Keratinocyte (primary cell): ENCODE measurements around the gene SYT2. TPM values are rescaled to one million over a fixed set of nuclear protein-coding genes. Genes with fewer than 3 reads are reported as not detected.

Source experiments
- DNase-seq: peaks from one replicate; pipeline ENCODE4 v3.0.0-alpha.2; 2011; ENCODE audit warnings: low read depth, missing footprints, low spot score
- FAIRE-seq: peaks from 2 replicates; lab custom pipeline; 2011; peaks lifted over from hg19 to GRCh38; lab: Jason Lieb, UNC
- H2AFZ ChIP-seq: 2 replicates; pipeline ENCODE4 v1.6.0; 2012; ENCODE audit warnings: low read length, control low read depth, inconsistent platforms; ENCODE audit not compliant: control insufficient read depth
- H3K27ac ChIP-seq: 2 replicates; pipeline ENCODE4 v1.5.1; 2011; ENCODE audit warnings: low read length; ENCODE audit not compliant: control insufficient read depth, insufficient read depth
- H3K27me3 ChIP-seq: 3 replicates; pipeline ENCODE4 v1.6.0; 2011; ENCODE audit warnings: low read length; ENCODE audit not compliant: control insufficient read depth, insufficient read depth; ENCODE audit errors: extremely low read depth
- H3K36me3 ChIP-seq, 2 experiments: 2 replicates in 1 of 2; 3 replicates in 1 of 2; pipeline ENCODE4 v1.5.1; 2011; ENCODE audit warnings: low read length in 2 of 2, mild to moderate bottlenecking in 1 of 2; ENCODE audit not compliant: control insufficient read depth in 2 of 2, insufficient read depth in 2 of 2; ENCODE audit errors: extremely low read depth in 1 of 2
- H3K4me1 ChIP-seq: 3 replicates; pipeline ENCODE4 v1.5.1; 2011; ENCODE audit warnings: low read length; ENCODE audit not compliant: control insufficient read depth, insufficient read depth; ENCODE audit errors: extremely low read depth
- H3K4me2 ChIP-seq: 3 replicates; pipeline ENCODE4 v1.6.0; 2011; ENCODE audit warnings: low read depth, low read length; ENCODE audit not compliant: control insufficient read depth, insufficient read depth; ENCODE audit errors: extremely low read depth
- H3K4me3 ChIP-seq, 3 experiments: fragments of 200-600 bp in 1 of 3; sonication (generic) in 1 of 3; 2 replicates in 2 of 3; 3 replicates in 1 of 3; pipeline ENCODE4 v1.5.1; 2011 to 2016; ENCODE audit warnings: low read length in 3 of 3, mild to moderate bottlenecking in 3 of 3, control low read depth in 2 of 3, inconsistent platforms in 1 of 3, low read depth in 1 of 3, mixed read lengths in 1 of 3, mixed run types in 1 of 3, moderate library complexity in 1 of 3; ENCODE audit not compliant: control insufficient read depth in 2 of 3, insufficient read depth in 2 of 3; ENCODE audit errors: extremely low read depth in 1 of 3
- H3K79me2 ChIP-seq: 2 replicates; pipeline ENCODE4 v1.6.0; 2012; ENCODE audit warnings: low read length; ENCODE audit not compliant: control insufficient read depth, insufficient read depth
- H3K9ac ChIP-seq: 3 replicates; pipeline ENCODE4 v1.6.0; 2011; ENCODE audit warnings: low read length; ENCODE audit not compliant: control insufficient read depth, insufficient read depth; ENCODE audit errors: extremely low read depth
- H3K9me1 ChIP-seq: 3 replicates; pipeline ENCODE4 v1.6.0; 2011; ENCODE audit warnings: low read length; ENCODE audit not compliant: control insufficient read depth, insufficient read depth; ENCODE audit errors: extremely low read depth
- H3K9me3 ChIP-seq: 2 replicates; pipeline ENCODE4 v1.5.1; 2012; ENCODE audit warnings: low read depth, low read length; ENCODE audit not compliant: control insufficient read depth
- H4K20me1 ChIP-seq: 3 replicates; pipeline ENCODE4 v1.6.0; 2011; ENCODE audit warnings: low read length; ENCODE audit not compliant: control insufficient read depth, insufficient read depth; ENCODE audit errors: extremely low read depth
- EZH2 ChIP-seq: IDR thresholded peaks from one replicate; pipeline ENCODE4 v1.6.1; 2012; ENCODE audit warnings: inconsistent platforms, mild to moderate bottlenecking, low read length, moderate library complexity
- dilution Hi-C: fragments of 300-500 bp; cut with MboI; formaldehyde crosslinking; loops from one replicate; pipeline ENCODE4 v1.7.0; 2020; ENCODE audit warnings: low sequenced_read_pairs; ENCODE audit not compliant: extremely low pct_ligation_motif_present
- polyA plus RNA-seq, 5 experiments: library from polyadenylated mRNA; depleted of rRNA in 3 of 5; stranded (reverse) in 3 of 5; stranded (forward) in 1 of 5; unstranded in 1 of 5; fragments of >200 nt; gene quantifications; 1 replicate in 1 of 5; 2 replicates in 3 of 5; 3 replicates in 1 of 5; pipeline versions ENCODE4 v1.2.1 to v1.2.3, GENCODE V29; 2011 to 2012; ENCODE audit warnings: missing spikeins in 2 of 5, low read depth in 1 of 5, low replicate concordance in 1 of 5
- TF ChIP-seq, protein P1 (sequence below), 3 experiments: IDR thresholded peaks in 1 of 3; conservative IDR thresholded peaks in 1 of 3; optimal IDR thresholded peaks in 1 of 3; 2 replicates in 2 of 3; 3 replicates in 1 of 3; pipeline versions ENCODE3 to v1.5.1; 2011; ENCODE audit warnings: low read length in 3 of 3, mild to moderate bottlenecking in 3 of 3, moderate library complexity in 2 of 3, control low read depth in 1 of 3, inconsistent platforms in 1 of 3; ENCODE audit not compliant: insufficient read depth in 2 of 3; ENCODE audit errors: extremely low read depth in 1 of 3

SYT2 gene
- polyA plus RNA-seq, 1 donor (not counting 4 experiments of a cell fraction or from before 2014, with no cell fraction given) = not detected

DNA sequence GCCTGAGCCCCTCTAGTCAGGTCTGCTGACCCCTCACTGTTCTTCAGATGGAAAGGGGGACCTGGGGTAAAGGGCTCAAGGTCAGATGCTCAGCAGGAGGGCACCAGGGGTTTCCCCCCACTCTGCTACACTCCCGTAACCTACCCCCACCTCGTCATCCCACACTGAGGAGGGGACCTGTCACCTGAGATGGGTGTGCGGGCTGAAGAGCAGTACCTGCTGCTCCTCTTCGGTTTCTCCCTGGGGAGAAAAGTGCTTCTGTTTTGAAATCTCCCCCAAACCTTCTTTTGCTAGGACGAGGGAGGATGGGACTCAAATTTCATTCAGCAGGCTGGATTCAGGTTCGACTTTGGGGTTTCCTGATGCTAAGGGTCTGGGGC, 65.2 kb downstream of the SYT2 start:
- Histone ChIP-seq H3K4me1 (peaks cover 5% of the 10 kb centered on the region), H3K9me3 (no peaks in the 10 kb centered on the region), H3K9me1 (no peaks in the 10 kb centered on the region), H3K27me3 (peaks cover 74% of the 10 kb centered on the region), H3K4me2 (no peak overlapping the region), H3K27ac (no peak overlapping the region), H2AFZ (no peak overlapping the region), H3K36me3 (no peaks in the 10 kb centered on the region), H3K4me3 (no peak overlapping the region), H3K79me2 (no peaks in the 10 kb centered on the region), H4K20me1 (no peaks in the 10 kb centered on the region), H3K9ac (no peak overlapping the region)
- no peak for TF ChIP-seq EZH2
- TF ChIP-seq, protein P1, sequence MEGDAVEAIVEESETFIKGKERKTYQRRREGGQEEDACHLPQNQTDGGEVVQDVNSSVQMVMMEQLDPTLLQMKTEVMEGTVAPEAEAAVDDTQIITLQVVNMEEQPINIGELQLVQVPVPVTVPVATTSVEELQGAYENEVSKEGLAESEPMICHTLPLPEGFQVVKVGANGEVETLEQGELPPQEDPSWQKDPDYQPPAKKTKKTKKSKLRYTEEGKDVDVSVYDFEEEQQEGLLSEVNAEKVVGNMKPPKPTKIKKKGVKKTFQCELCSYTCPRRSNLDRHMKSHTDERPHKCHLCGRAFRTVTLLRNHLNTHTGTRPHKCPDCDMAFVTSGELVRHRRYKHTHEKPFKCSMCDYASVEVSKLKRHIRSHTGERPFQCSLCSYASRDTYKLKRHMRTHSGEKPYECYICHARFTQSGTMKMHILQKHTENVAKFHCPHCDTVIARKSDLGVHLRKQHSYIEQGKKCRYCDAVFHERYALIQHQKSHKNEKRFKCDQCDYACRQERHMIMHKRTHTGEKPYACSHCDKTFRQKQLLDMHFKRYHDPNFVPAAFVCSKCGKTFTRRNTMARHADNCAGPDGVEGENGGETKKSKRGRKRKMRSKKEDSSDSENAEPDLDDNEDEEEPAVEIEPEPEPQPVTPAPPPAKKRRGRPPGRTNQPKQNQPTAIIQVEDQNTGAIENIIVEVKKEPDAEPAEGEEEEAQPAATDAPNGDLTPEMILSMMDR (optimal IDR thresholded peaks at IDR 0.05 in 1 of 3, IDR thresholded peaks at IDR 0.05 in 1 of 3, conservative IDR thresholded peaks at IDR 0.05 in 1 of 3; ENCODE audit: extremely low read depth in 1 of 3, insufficient read depth in 2 of 3, low read length in 3 of 3) = no peak
- DNase-seq = no peak
- dilution Hi-C loops = no loop called here
- FAIRE-seq = no peak

DNA sequence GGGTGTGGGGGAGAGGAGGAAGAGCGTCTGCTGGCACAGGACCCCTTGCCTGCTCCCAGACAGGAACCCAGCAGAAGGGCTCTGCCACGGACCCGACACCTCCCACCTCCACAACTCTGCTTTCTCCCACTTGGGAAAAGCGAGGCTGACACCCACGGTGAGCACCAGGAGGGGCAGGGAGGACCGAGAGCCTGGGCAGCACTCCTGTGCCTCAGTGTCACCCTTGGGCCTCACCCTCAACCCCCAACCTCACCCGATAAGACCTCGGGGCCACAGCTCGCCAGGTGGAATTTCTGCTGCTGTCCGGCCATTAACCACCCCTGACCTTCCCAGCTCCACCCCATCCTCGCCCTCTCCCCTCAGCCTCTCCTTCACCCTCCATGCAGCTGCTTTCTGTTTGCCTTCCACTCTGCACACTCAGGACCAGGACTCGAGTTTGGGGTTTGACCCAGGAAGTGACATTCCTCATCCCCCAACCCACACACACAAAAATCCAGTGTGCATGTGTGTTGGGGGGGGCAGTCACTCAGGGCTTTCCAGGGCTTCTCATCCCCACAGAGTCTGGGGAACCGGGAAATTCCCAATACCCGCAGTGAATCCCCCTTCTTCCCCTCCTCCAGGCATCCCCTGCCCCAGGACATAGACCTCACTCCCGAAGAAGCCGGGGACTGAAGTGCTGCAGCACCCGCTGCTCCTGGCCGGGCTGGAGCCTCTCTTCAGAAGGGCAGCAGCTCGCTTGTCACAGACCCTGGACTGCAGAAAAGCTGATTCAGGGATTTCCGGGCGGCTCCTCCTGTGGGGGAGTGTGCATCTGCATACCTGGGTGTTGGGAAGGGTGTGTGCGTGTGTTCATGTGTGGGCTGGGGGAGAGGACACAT, 65.8 kb downstream of the SYT2 start:
- no peak overlapping the region for H3K27ac ChIP-seq
- TF ChIP-seq, protein P1 (optimal IDR thresholded peaks at IDR 0.05 in 1 of 3, IDR thresholded peaks at IDR 0.05 in 1 of 3, conservative IDR thresholded peaks at IDR 0.05 in 1 of 3; ENCODE audit: extremely low read depth in 1 of 3, insufficient read depth in 2 of 3, low read length in 3 of 3) = no peak
- no peak for TF ChIP-seq EZH2
- no peak overlapping the region for H3K4me3 ChIP-seq
- FAIRE-seq (no peak), DNase-seq (no peak)
- peaks cover 5% of the 10 kb centered on the region for H3K4me1 ChIP-seq
- dilution Hi-C loops = no loop called here
- no peaks in the 10 kb centered on the region for H4K20me1 ChIP-seq
- H3K9me3 ChIP-seq = no peaks in the 10 kb centered on the region
- H3K9me1 ChIP-seq = no peaks in the 10 kb centered on the region
- H3K4me2 ChIP-seq = no peak overlapping the region
- no peak overlapping the region for H3K9ac ChIP-seq
- H2AFZ ChIP-seq = no peak overlapping the region
- no peaks in the 10 kb centered on the region for H3K79me2 ChIP-seq
- peaks cover 78% of the 10 kb centered on the region for H3K27me3 ChIP-seq
- no peaks in the 10 kb centered on the region for H3K36me3 ChIP-seq
